HL-60 (cell line): Measurements from ENCODE around the gene SHC3.

Source experiments
- DNase-seq, 2 experiments: peaks; one replicate each; pipeline ENCODE4 v3.0.0-alpha.2; 2010 to 2020; ENCODE audit warnings: low read depth in 1 of 2, low spot score in 1 of 2
- H3K27ac ChIP-seq: fragments of 250-450 bp; sonication (Bioruptor Pico); replicated peaks from 2 replicates; pipeline ENCODE4 v1.5.1; 2020; ENCODE audit warnings: mild to moderate bottlenecking, moderate library complexity
- H3K27me3 ChIP-seq: fragments of 250-450 bp; sonication (Bioruptor Pico); 2 replicates; pipeline ENCODE4 v1.5.1; 2021; ENCODE audit warnings: mild to moderate bottlenecking, moderate library complexity; ENCODE audit not compliant: insufficient read depth, poor library complexity, severe bottlenecking
- H3K4me3 ChIP-seq: replicated peaks from 2 replicates; pipeline ENCODE4 v1.5.1; 2011; ENCODE audit warnings: mild to moderate bottlenecking, control low read depth, low read length; ENCODE audit not compliant: insufficient read depth
- GABPA ChIP-seq: IDR thresholded peaks from 2 replicates; pipeline ENCODE4 v1.6.1; 2012; ENCODE audit warnings: low read depth
- POLR2AphosphoS5 ChIP-seq: IDR thresholded peaks from 2 replicates; pipeline ENCODE4 v1.6.1; 2012; ENCODE audit warnings: low read depth
- SPI1 ChIP-seq: IDR thresholded peaks from 2 replicates; pipeline ENCODE4 v1.6.1; 2012; ENCODE audit warnings: low read depth, mild to moderate bottlenecking, borderline replicate concordance
- TF ChIP-seq, protein P1 (sequence below): IDR thresholded peaks from 2 replicates; pipeline ENCODE4 v1.6.1; 2012; ENCODE audit warnings: low read depth; ENCODE audit not compliant: insufficient replicate concordance
- TF ChIP-seq, protein P2 (sequence below): IDR thresholded peaks from one replicate; pipeline ENCODE4 v1.5.1; 2011; ENCODE audit warnings: low read length, control low read depth, inconsistent platforms; ENCODE audit not compliant: insufficient read depth

The SHC3 gene

DNA sequence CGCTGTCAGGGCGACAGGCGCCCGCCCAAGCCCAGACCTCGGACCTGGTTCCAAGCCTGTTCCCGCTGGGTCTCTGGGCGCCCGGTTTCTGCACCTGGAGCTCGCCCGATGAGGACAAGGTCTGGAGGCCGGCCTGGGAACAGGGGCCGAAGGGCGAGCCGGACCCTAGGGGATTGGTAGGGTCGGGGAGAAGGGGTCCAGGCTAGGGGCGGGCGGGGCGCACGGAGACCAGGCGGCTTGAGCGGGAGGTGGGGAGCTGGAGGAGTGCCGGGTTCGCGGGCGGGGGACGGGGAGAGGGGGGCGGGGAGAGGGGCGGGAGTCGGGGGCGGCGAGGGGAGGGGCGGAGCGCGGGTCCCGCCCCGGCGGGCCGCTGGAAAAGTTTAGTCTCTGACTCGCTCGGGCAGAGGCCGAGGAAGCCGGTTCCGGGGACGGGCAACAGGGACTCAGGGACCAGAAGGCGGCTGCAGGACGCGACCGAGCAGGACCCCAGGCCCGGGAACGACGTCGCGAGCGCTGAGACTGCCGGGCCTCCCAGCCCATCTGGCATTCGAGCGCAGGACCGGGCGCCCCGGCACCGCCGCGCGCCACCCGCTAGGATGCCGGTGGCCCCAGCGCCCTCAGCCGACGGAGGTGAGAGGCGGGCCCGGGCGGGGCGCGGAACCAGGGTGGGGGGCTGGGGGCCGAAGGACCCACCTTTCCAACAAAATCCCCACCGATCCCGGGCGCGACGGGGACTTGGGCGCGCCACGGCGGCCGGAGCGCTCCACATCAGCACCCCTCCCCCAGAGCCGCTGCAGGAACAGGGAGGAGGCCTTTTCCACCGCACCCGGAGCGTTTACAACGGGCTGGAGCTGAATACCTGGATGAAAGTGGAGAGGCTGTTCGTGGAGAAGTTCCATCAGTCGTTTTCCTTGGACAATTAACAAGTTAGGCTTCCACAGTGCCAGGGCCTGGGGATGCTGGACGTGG is 187.3 kb downstream of the SHC3 start, which contains the start of gene S1PR3:
S1PR3 (plus strand) TSS at position 403 of the 969 bp plus-strand sequence. CDS start 9,733 bp downstream, outside the sequence.
- Histone ChIP-seq H3K4me3 (peak within 1 kb of the TSS; percentile 83), H3K27me3 (no peaks in the 10 kb centered on the region), H3K27ac (peak within 1 kb of the TSS; percentile 82)
- peak; percentile 44 to 50 for DNase-seq
- TF ChIP-seq POLR2AphosphoS5 = no peak
- TF ChIP-seq, protein P1, sequence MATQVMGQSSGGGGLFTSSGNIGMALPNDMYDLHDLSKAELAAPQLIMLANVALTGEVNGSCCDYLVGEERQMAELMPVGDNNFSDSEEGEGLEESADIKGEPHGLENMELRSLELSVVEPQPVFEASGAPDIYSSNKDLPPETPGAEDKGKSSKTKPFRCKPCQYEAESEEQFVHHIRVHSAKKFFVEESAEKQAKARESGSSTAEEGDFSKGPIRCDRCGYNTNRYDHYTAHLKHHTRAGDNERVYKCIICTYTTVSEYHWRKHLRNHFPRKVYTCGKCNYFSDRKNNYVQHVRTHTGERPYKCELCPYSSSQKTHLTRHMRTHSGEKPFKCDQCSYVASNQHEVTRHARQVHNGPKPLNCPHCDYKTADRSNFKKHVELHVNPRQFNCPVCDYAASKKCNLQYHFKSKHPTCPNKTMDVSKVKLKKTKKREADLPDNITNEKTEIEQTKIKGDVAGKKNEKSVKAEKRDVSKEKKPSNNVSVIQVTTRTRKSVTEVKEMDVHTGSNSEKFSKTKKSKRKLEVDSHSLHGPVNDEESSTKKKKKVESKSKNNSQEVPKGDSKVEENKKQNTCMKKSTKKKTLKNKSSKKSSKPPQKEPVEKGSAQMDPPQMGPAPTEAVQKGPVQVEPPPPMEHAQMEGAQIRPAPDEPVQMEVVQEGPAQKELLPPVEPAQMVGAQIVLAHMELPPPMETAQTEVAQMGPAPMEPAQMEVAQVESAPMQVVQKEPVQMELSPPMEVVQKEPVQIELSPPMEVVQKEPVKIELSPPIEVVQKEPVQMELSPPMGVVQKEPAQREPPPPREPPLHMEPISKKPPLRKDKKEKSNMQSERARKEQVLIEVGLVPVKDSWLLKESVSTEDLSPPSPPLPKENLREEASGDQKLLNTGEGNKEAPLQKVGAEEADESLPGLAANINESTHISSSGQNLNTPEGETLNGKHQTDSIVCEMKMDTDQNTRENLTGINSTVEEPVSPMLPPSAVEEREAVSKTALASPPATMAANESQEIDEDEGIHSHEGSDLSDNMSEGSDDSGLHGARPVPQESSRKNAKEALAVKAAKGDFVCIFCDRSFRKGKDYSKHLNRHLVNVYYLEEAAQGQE = no peak
- TF ChIP-seq, protein P2, sequence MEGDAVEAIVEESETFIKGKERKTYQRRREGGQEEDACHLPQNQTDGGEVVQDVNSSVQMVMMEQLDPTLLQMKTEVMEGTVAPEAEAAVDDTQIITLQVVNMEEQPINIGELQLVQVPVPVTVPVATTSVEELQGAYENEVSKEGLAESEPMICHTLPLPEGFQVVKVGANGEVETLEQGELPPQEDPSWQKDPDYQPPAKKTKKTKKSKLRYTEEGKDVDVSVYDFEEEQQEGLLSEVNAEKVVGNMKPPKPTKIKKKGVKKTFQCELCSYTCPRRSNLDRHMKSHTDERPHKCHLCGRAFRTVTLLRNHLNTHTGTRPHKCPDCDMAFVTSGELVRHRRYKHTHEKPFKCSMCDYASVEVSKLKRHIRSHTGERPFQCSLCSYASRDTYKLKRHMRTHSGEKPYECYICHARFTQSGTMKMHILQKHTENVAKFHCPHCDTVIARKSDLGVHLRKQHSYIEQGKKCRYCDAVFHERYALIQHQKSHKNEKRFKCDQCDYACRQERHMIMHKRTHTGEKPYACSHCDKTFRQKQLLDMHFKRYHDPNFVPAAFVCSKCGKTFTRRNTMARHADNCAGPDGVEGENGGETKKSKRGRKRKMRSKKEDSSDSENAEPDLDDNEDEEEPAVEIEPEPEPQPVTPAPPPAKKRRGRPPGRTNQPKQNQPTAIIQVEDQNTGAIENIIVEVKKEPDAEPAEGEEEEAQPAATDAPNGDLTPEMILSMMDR = no peak
- TF ChIP-seq GABPA = no peak
- TF ChIP-seq SPI1 = no peak

DNA sequence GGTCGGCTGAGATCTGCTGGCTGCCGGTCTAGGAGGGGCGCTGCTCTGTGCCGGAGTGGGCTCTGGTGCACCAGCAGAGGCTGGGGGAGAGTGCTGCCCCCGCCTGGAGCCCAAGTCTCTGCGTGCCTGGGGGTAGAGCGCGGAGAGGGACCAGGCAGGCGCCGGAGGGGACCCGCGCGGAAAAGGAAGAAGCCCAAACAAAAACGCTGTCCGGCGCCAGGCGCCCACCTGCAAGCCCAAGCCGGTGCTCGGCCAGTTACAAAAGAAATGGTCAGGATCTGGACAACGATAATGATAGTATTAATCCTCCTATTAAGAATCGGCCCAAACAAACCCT is 187.9 kb downstream of the SHC3 start:
- Histone ChIP-seq H3K27ac (peak overlapping the region; percentile 82), H3K4me3 (peak overlapping the region; percentile 83; the same call in 1 of the 2 replicates)
- no peak for DNase-seq

DNA sequence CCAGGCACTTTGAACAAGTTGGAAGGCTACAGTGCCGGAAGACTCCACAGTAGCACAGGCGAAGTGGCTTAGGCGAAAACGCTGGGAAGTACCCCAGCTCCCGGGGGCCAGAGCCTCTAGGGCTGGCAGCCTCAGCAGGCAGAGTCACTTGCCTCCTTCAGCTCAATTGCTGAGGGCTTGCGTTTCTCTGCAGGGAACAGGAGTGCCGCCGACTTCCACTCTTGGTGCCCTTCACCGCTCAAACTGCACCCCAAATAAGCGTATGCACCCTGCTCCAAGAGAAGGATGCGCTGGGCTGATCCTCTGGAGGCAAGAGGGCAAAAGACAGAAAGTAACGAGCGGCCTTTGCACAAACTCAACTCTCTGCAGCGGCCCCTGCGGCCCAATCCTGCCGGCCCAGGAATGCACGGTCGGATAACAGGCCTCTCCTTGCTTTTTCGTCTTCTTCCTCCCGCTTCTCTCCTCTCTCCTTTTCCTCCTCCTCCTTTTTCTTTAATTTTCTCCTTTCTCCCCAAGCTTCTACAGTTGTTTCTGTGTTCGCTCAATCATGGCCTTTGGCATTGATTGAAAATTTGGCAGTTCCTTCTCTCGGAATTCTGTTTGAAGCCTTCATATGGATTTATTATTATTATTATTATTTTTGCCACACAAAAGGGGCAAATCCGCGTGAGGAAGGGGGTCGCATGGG is 188.4 kb downstream of the SHC3 start:
- Histone ChIP-seq H3K27me3 (no peaks in the 10 kb centered on the region), H3K27ac (peak overlapping the region; percentile 82), H3K4me3 (no peak overlapping the region)
- DNase-seq = no peak
- TF ChIP-seq, protein P1 = no peak
- no peak for TF ChIP-seq GABPA
- TF ChIP-seq, protein P2 = no peak
- TF ChIP-seq POLR2AphosphoS5 = no peak
- no peak for TF ChIP-seq SPI1

More for the DNA sequence above, 187.9 kb downstream of the SHC3 start:
- TF ChIP-seq, protein P2 = no peak
- TF ChIP-seq POLR2AphosphoS5 (no peak), SPI1 (no peak), GABPA (no peak)
- TF ChIP-seq, protein P1 = no peak
- no peaks in the 10 kb centered on the region for H3K27me3 ChIP-seq
